ENCODE data around the gene FKBP15.

- TF ChIP-seq EZH2phosphoT487 (IDR thresholded peaks at IDR 0.05; ENCODE audit: low read depth) (no peak), CTCF (IDR thresholded peaks at IDR 0.05; ENCODE audit: low read depth, low read length) (no peak)
Measured at GRCh38 chr9:113257863-113258262, 36.8 kb upstream of the FKBP15 start.
